IMR-90 (cell line): Measurements from ENCODE around the gene IGF2R. TPM values are rescaled to one million over a fixed set of nuclear protein-coding genes. Genes with fewer than 3 reads are reported as not detected.

Experiments used
- ATAC-seq: fragments of 200-7000 bp; cut with Tn5 transposase; 2 replicates; pipeline ENCODE4 v1.9.1; 2020; ENCODE audit warnings: low read depth, mild to moderate bottlenecking, moderate library complexity
- BruUV-seq: library from RNA; stranded (reverse); fragments of 400-500 nt; replicated peaks from 2 replicates; lab custom pipeline; 2021; lab: Mats Ljungman, UMichigan
- CTCF ChIA-PET: fragments of 300-600 bp; formaldehyde crosslinking; extraction: SDS; loops from one replicate; lab custom pipeline; 2021; ENCODE audit warnings: antibody characterized with exemption; lab: Yijun Ruan, JAX
- POLR2A ChIA-PET: fragments of 300-600 bp; sonication (Branson Sonifier 250); formaldehyde crosslinking; loops from one replicate; lab custom pipeline; 2022; ENCODE audit warnings: antibody characterized with exemption; ENCODE audit not compliant: unreplicated experiment; lab: Charles Lee
- DNase-seq: peaks from one replicate; pipeline ENCODE4 v3.0.0; 2013
- H2AFZ ChIP-seq: replicated peaks from 2 replicates; pipeline ENCODE3; 2013; ENCODE audit warnings: low read length, mild to moderate bottlenecking; ENCODE audit not compliant: poor library complexity
- H2AK5ac ChIP-seq: 2 replicates; pipeline ENCODE4 v1.6.1; 2013; ENCODE audit warnings: low read depth, low read length, inconsistent platforms
- H2AK9ac ChIP-seq: replicated peaks from 2 replicates; pipeline ENCODE3; 2013; ENCODE audit warnings: mild to moderate bottlenecking, low read depth, low read length, moderate library complexity; ENCODE audit not compliant: poor library complexity
- H2BK120ac ChIP-seq: 2 replicates; pipeline ENCODE4 v1.6.1; 2013; ENCODE audit warnings: low read depth, low read length, inconsistent platforms
- H2BK15ac ChIP-seq: 3 replicates; pipeline ENCODE4 v1.6.1; 2013; ENCODE audit warnings: low read depth, low read length, inconsistent platforms
- H2BK20ac ChIP-seq: 2 replicates; pipeline ENCODE4 v1.6.1; 2013; ENCODE audit warnings: low read depth, mild to moderate bottlenecking, inconsistent platforms, low read length, moderate library complexity
- H2BK5ac ChIP-seq: 2 replicates; pipeline ENCODE4 v1.6.1; 2013; ENCODE audit warnings: mild to moderate bottlenecking, low read depth, low read length, inconsistent platforms; ENCODE audit not compliant: poor library complexity, severe bottlenecking
- H3K14ac ChIP-seq: replicated peaks from 2 replicates; pipeline ENCODE4 v1.6.1; 2013; ENCODE audit warnings: low read depth, low read length, inconsistent platforms
- H3K18ac ChIP-seq: 2 replicates; pipeline ENCODE4 v1.6.1; 2013; ENCODE audit warnings: low read depth, low read length, control low read depth
- H3K23ac ChIP-seq: 2 replicates; pipeline ENCODE4 v1.6.1; 2013; ENCODE audit warnings: low read depth, low read length, inconsistent platforms
- H3K27ac ChIP-seq: 2 replicates; pipeline ENCODE4 v1.5.1; 2013; ENCODE audit warnings: mild to moderate bottlenecking, control low read depth, low read length; ENCODE audit not compliant: insufficient read depth
- H3K27me3 ChIP-seq: 2 replicates; pipeline ENCODE4 v1.6.1; 2013; ENCODE audit warnings: low read length; ENCODE audit not compliant: control insufficient read depth, insufficient read depth
- H3K36me3 ChIP-seq: 2 replicates; pipeline ENCODE4 v1.6.1; 2013; ENCODE audit warnings: low read length, mixed read lengths; ENCODE audit not compliant: control insufficient read depth, insufficient read depth
- H3K4ac ChIP-seq: 2 replicates; pipeline ENCODE4 v1.6.1; 2013; ENCODE audit warnings: low read depth, low read length, inconsistent platforms
- H3K4me1 ChIP-seq: 2 replicates; pipeline ENCODE4 v1.6.1; 2013; ENCODE audit warnings: low read length, mixed read lengths; ENCODE audit not compliant: control insufficient read depth, insufficient read depth
- H3K4me2 ChIP-seq: 2 replicates; pipeline ENCODE4 v1.6.1; 2013; ENCODE audit warnings: low read depth, mild to moderate bottlenecking, control low read depth, low read length, moderate library complexity
- H3K4me3 ChIP-seq: 2 replicates; pipeline ENCODE4 v1.5.1; 2013; ENCODE audit warnings: low read depth, mild to moderate bottlenecking, control low read depth, low read length, moderate library complexity; ENCODE audit not compliant: insufficient read depth
- H3K56ac ChIP-seq: 2 replicates; pipeline ENCODE4 v1.6.1; 2013; ENCODE audit warnings: low read length, inconsistent platforms; ENCODE audit not compliant: insufficient read depth; ENCODE audit errors: extremely low read depth
- H3K79me1 ChIP-seq, 2 experiments: 2 replicates each; pipeline ENCODE4 v1.6.1; 2013; ENCODE audit warnings: low read length in 2 of 2, inconsistent platforms in 1 of 2, low read depth in 1 of 2
- H3K9ac ChIP-seq: 2 replicates; pipeline ENCODE4 v1.6.1; 2013; ENCODE audit warnings: low read depth, low read length, control low read depth
- H3K9me1 ChIP-seq: 2 replicates; pipeline ENCODE4 v1.6.1; 2013; ENCODE audit warnings: low read length, inconsistent platforms; ENCODE audit not compliant: insufficient read depth
- H3K9me3 ChIP-seq: 2 replicates; pipeline ENCODE4 v1.6.1; 2013; ENCODE audit warnings: low read length; ENCODE audit not compliant: control insufficient read depth, insufficient read depth
- H4K20me1 ChIP-seq: 2 replicates; pipeline ENCODE4 v1.6.1; 2013; ENCODE audit warnings: low read length, inconsistent platforms; ENCODE audit not compliant: insufficient read depth
- H4K5ac ChIP-seq: 2 replicates; pipeline ENCODE4 v1.6.1; 2013; ENCODE audit warnings: mild to moderate bottlenecking, low read depth, low read length, control low read depth
- H4K8ac ChIP-seq, 2 experiments: 2 replicates each; pipeline ENCODE4 v1.6.1; 2013; ENCODE audit warnings: low read depth in 2 of 2, low read length in 2 of 2, control low read depth in 1 of 2, inconsistent platforms in 1 of 2
- H4K91ac ChIP-seq: 2 replicates; pipeline ENCODE4 v1.6.1; 2013; ENCODE audit warnings: low read depth, low read length, inconsistent platforms; ENCODE audit not compliant: insufficient read depth
- CTCF ChIP-seq: conservative IDR thresholded peaks from 2 replicates; pipeline ENCODE4 v1.5.1; 2012; ENCODE audit warnings: mild to moderate bottlenecking, low read depth, low read length, improper control_type of control experiment
- FOS ChIP-seq: fragments of 150-350 bp; IDR thresholded peaks from 2 replicates; pipeline ENCODE4 v1.6.1; 2016; ENCODE audit warnings: low read depth, low read length
- MAZ ChIP-seq: IDR thresholded peaks from 2 replicates; pipeline ENCODE4 v1.6.1; 2012; ENCODE audit warnings: low read depth, mild to moderate bottlenecking, low read length, improper control_type of control experiment, moderate library complexity, borderline replicate concordance
- NFE2L2 ChIP-seq: fragments of 150-350 bp; IDR thresholded peaks from 2 replicates; pipeline ENCODE4 v1.6.1; 2016; ENCODE audit warnings: low read depth, mild to moderate bottlenecking, low read length
- POLR2A ChIP-seq: IDR thresholded peaks from 2 replicates; pipeline ENCODE4 v1.6.1; 2012; ENCODE audit warnings: mild to moderate bottlenecking, low read depth, low read length
- WGBS, 2 experiments: methylation state at CpG; one replicate each; pipeline versions ENCODE4 v1.1.5 to v1.1.7; 2013; ENCODE audit warnings: missing lambda C conversion rate in 2 of 2; ENCODE audit not compliant: insufficient read length in 1 of 2; ENCODE audit errors: extremely low coverage in 2 of 2; 5-methylcytosine and 5-hydroxymethylcytosine counted together
- dilution Hi-C: fragments of 300-500 bp; cut with HindIII; formaldehyde crosslinking; loops from one replicate; pipeline ENCODE4 v1.14.3; 2018; ENCODE audit warnings: low sequenced_read_pairs; ENCODE audit not compliant: unreplicated experiment
- in situ Hi-C: fragments of 300-500 bp; cut with MboI; formaldehyde crosslinking; loops from 3 replicates; pipeline ENCODE4 v1.14.3; 2019; ENCODE audit warnings: low sequenced_read_pairs, inconsistent platforms, mixed read lengths
- intact Hi-C: fragments of 100-400 bp; cut with micrococcal nuclease; formaldehyde crosslinking; loops from 2 replicates; pipeline ENCODE4 v1.10.0; 2022
- polyA plus RNA-seq, 3 experiments: library from polyadenylated mRNA; depleted of rRNA; stranded (reverse); fragments of >200 nt; gene quantifications; 2 replicates each; pipeline ENCODE4 v1.2.3, GENCODE V29; 2012; ENCODE audit warnings: low replicate concordance in 1 of 3
- total RNA-seq: library from RNA; depleted of rRNA; stranded (reverse); fragments of >200 nt; gene quantifications from 2 replicates; pipeline ENCODE4 v1.2.3, GENCODE V29; 2012

The IGF2R gene
- total and polyA plus RNA-seq, 2 of the 4 experiments (the other 2 are of a cell fraction), result 33.2 to 41.4 TPM

- no peak overlapping the region for H3K4ac ChIP-seq
- H2BK5ac ChIP-seq, result no peak overlapping the region
- H3K27ac ChIP-seq, result no peak overlapping the region
- no peak overlapping the region for H4K5ac ChIP-seq
- dilution Hi-C loops, result no loop called here
- ChIA-PET CTCF (interaction anchor here (0.6 to 1.4 kb wide), 3 partner anchors 58 to 374 kb away, joined by 3 to 5 read pairs (median 4); no protein-coding TSS in a partner anchor), POLR2A (no interaction called here)
- no peak overlapping the region for H4K8ac ChIP-seq
- H3K4me2 ChIP-seq, result no peak overlapping the region
- H3K23ac ChIP-seq, result no peak overlapping the region
- no peak overlapping the region for H2BK20ac ChIP-seq
- DNase-seq (no peak), ATAC-seq (no peak)
- peaks cover 20% of the 10 kb centered on the region for H3K9me1 ChIP-seq
- H3K56ac ChIP-seq, result no peak overlapping the region
- no peak overlapping the region for H2AK5ac ChIP-seq
- WGBS, 2 experiments, result 83% methylated on average over 1 of the region's 11 CpGs; no CpG with 5 or more reads in 1 of the 2 experiments
- no peak overlapping the region for H2AK9ac ChIP-seq
- H3K9ac ChIP-seq, result no peak overlapping the region
- H2AFZ ChIP-seq, result no peak overlapping the region
- TF ChIP-seq MAZ, result no peak
- TF ChIP-seq FOS, result no peak
- no peak for TF ChIP-seq CTCF
- TF ChIP-seq POLR2A, result no peak
- TF ChIP-seq NFE2L2, result no peak
- H3K4me3 ChIP-seq, result no peak overlapping the region
- no TSS peak for BruUV-seq
- H4K91ac ChIP-seq, result no peak overlapping the region
- H2BK120ac ChIP-seq, result no peak overlapping the region
- no peak overlapping the region for H3K18ac ChIP-seq
- no peaks in the 10 kb centered on the region for H3K9me3 ChIP-seq
- H3K27me3 ChIP-seq, result no peaks in the 10 kb centered on the region
- no peak overlapping the region for H2BK15ac ChIP-seq
- H3K36me3 ChIP-seq, result peaks cover 57% of the 10 kb centered on the region
- peaks cover 11 to 17% of the 10 kb centered on the region in 2 experiments for H3K79me1 ChIP-seq
- peaks cover 14% of the 10 kb centered on the region for H3K4me1 ChIP-seq
- H3K14ac ChIP-seq, result no peak overlapping the region
- intact Hi-C loops, result no loop called here
- in situ Hi-C loops, result no loop called here
- H4K20me1 ChIP-seq, result no peaks in the 10 kb centered on the region; the same call in 1 of the 2 replicates
These were observed 112.5 kb downstream of the IGF2R start for GRCh38 chr6:160081398-160081797.
